H9 (cell line): ENCODE measurements around the gene OSBPL1A. TPM values are rescaled to one million over a fixed set of nuclear protein-coding genes. Genes with fewer than 3 reads are reported as not detected.

ENCODE experiments used
- DNase-seq: peaks from one replicate; pipeline ENCODE4 v3.0.0-alpha.2; 2017
- H2AFZ ChIP-seq: one replicate; pipeline ENCODE4 v1.6.1; 2013; ENCODE audit warnings: mild to moderate bottlenecking, low read length, control low read depth, moderate library complexity
- H2AK5ac ChIP-seq: 2 replicates; pipeline ENCODE4 v1.6.1; 2013; ENCODE audit warnings: low read length, control low read depth, mixed read lengths; ENCODE audit not compliant: insufficient read length
- H2BK120ac ChIP-seq: one replicate; pipeline ENCODE4 v1.6.1; 2013; ENCODE audit warnings: low read depth, mild to moderate bottlenecking, low read length, control low read depth, inconsistent platforms; ENCODE audit not compliant: poor library complexity, severe bottlenecking
- H2BK12ac ChIP-seq: 2 replicates; pipeline ENCODE4 v1.6.1; 2013; ENCODE audit warnings: low read length, control low read depth, mixed read lengths, low read depth; ENCODE audit not compliant: insufficient read length
- H2BK15ac ChIP-seq: 2 replicates; pipeline ENCODE4 v1.6.1; 2013; ENCODE audit warnings: low read depth, low read length, control low read depth
- H2BK20ac ChIP-seq: one replicate; pipeline ENCODE4 v1.6.1; 2013; ENCODE audit warnings: low read depth, mild to moderate bottlenecking, low read length, control low read depth, inconsistent platforms; ENCODE audit not compliant: poor library complexity, severe bottlenecking
- H2BK5ac ChIP-seq: 2 replicates; pipeline ENCODE4 v1.6.1; 2013; ENCODE audit warnings: low read length, control low read depth, mixed read lengths; ENCODE audit not compliant: insufficient read length
- H3K14ac ChIP-seq: 2 replicates; pipeline ENCODE4 v1.6.1; 2013; ENCODE audit warnings: low read length, control low read depth; ENCODE audit not compliant: insufficient read depth
- H3K18ac ChIP-seq: 2 replicates; pipeline ENCODE4 v1.6.1; 2013; ENCODE audit warnings: low read depth, mild to moderate bottlenecking, mixed read lengths, low read length, control low read depth; ENCODE audit not compliant: insufficient read length
- H3K23ac ChIP-seq: 2 replicates; pipeline ENCODE4 v1.6.1; 2013; ENCODE audit warnings: low read length, control low read depth, mixed read lengths, low read depth; ENCODE audit not compliant: insufficient read length
- H3K23me2 ChIP-seq: 2 replicates; pipeline ENCODE4 v1.6.1; 2013; ENCODE audit warnings: low read depth, mild to moderate bottlenecking, mixed read lengths, low read length, control low read depth; ENCODE audit not compliant: insufficient read length, poor library complexity, severe bottlenecking
- H3K27ac ChIP-seq: 2 replicates; pipeline ENCODE4 v1.5.1; 2013; ENCODE audit warnings: low read length, control low read depth, mixed read lengths, low read depth; ENCODE audit not compliant: insufficient read length
- H3K27me3 ChIP-seq: 2 replicates; pipeline ENCODE4 v1.6.1; 2013; ENCODE audit warnings: low read length, control low read depth, inconsistent platforms; ENCODE audit not compliant: insufficient read depth
- H3K4ac ChIP-seq: 2 replicates; pipeline ENCODE4 v1.6.1; 2013; ENCODE audit warnings: low read depth, mild to moderate bottlenecking, control low read depth, inconsistent platforms, low read length, moderate library complexity
- H3K4me1 ChIP-seq: 2 replicates; pipeline ENCODE4 v1.6.1; 2013; ENCODE audit warnings: low read length, control low read depth, inconsistent platforms; ENCODE audit not compliant: insufficient read depth
- H3K4me2 ChIP-seq: 2 replicates; pipeline ENCODE4 v1.6.1; 2013; ENCODE audit warnings: low read length, control low read depth, mixed read lengths; ENCODE audit not compliant: insufficient read length, insufficient read depth
- H3K56ac ChIP-seq: 2 replicates; pipeline ENCODE4 v1.6.1; 2013; ENCODE audit warnings: low read depth, mild to moderate bottlenecking, mixed read lengths, low read length, control low read depth; ENCODE audit not compliant: insufficient read length
- H3K79me1 ChIP-seq: 2 replicates; pipeline ENCODE4 v1.6.1; 2013; ENCODE audit warnings: low read depth, mild to moderate bottlenecking, moderate library complexity, low read length, control low read depth, inconsistent platforms; ENCODE audit not compliant: insufficient read depth, poor library complexity, severe bottlenecking
- H3K79me2 ChIP-seq: 2 replicates; pipeline ENCODE4 v1.6.1; 2013; ENCODE audit warnings: low read length, control low read depth, inconsistent platforms; ENCODE audit not compliant: insufficient read depth
- H3K9ac ChIP-seq: 2 replicates; pipeline ENCODE4 v1.6.1; 2013; ENCODE audit warnings: low read length, control low read depth, mixed read lengths; ENCODE audit not compliant: insufficient read length; ENCODE audit errors: extremely low read depth
- H3K9me3 ChIP-seq: one replicate; pipeline ENCODE4 v1.6.1; 2013; ENCODE audit warnings: low read depth, low read length, inconsistent platforms; ENCODE audit not compliant: control insufficient read depth
- H3T11ph ChIP-seq: one replicate; pipeline ENCODE4 v1.6.1; 2013; ENCODE audit warnings: mild to moderate bottlenecking, low read length, control low read depth, inconsistent platforms
- H4K20me1 ChIP-seq: one replicate; pipeline ENCODE4 v1.6.1; 2013; ENCODE audit not compliant: control insufficient read depth, insufficient read length, insufficient read depth
- H4K5ac ChIP-seq: 2 replicates; pipeline ENCODE4 v1.6.1; 2013; ENCODE audit warnings: low read depth, mild to moderate bottlenecking, mixed read lengths, low read length, control low read depth; ENCODE audit not compliant: insufficient read length
- H4K8ac ChIP-seq: replicated peaks from 2 replicates; pipeline ENCODE4 v1.6.1; 2013; ENCODE audit warnings: low read length, control low read depth, mixed read lengths, low read depth; ENCODE audit not compliant: insufficient read length
- H4K91ac ChIP-seq: 2 replicates; pipeline ENCODE4 v1.6.1; 2013; ENCODE audit warnings: low read depth, mild to moderate bottlenecking, moderate library complexity, mixed read lengths, low read length, control low read depth; ENCODE audit not compliant: insufficient read length
- H3K27ac Mint-ChIP-seq, 3 experiments: 2 replicates in 2 of 3; 3 replicates in 1 of 3; pipeline ENCODE4 v1.8.0; 2020 to 2021; ENCODE audit warnings: mixed read lengths in 3 of 3, mild to moderate bottlenecking in 1 of 3, moderate library complexity in 1 of 3
- H3K27me3 Mint-ChIP-seq: 2 replicates; pipeline ENCODE4 v1.8.0; 2021; ENCODE audit warnings: low read depth, mild to moderate bottlenecking, moderate library complexity, mixed read lengths
- H3K36me3 Mint-ChIP-seq, 3 experiments: 2 replicates in 2 of 3; 3 replicates in 1 of 3; pipeline ENCODE4 v1.8.0; 2020 to 2021; ENCODE audit warnings: low read depth in 3 of 3, mixed read lengths in 3 of 3; ENCODE audit not compliant: insufficient read depth in 1 of 3
- H3K4me1 Mint-ChIP-seq, 2 experiments: 2 replicates each; pipeline ENCODE4 v1.8.0; 2020; ENCODE audit warnings: mixed read lengths in 2 of 2
- H3K4me3 Mint-ChIP-seq, 2 experiments: 2 replicates in 1 of 2; 3 replicates in 1 of 2; pipeline ENCODE4 v1.8.0; 2020 to 2021; ENCODE audit warnings: mild to moderate bottlenecking in 2 of 2, mixed read lengths in 2 of 2, moderate library complexity in 1 of 2
- H3K9me3 Mint-ChIP-seq, 2 experiments: 2 replicates in 1 of 2; 3 replicates in 1 of 2; pipeline ENCODE4 v1.8.0; 2020; ENCODE audit warnings: mild to moderate bottlenecking in 2 of 2, mixed read lengths in 2 of 2, moderate library complexity in 1 of 2
- WGBS: extraction: QIAGEN DNeasy Blood & Tissue Kit; methylation state at CpG from one replicate; pipeline ENCODE4 v1.1.7; 2013; ENCODE audit warnings: missing lambda C conversion rate, low lambda C conversion rate, mixed read lengths; ENCODE audit not compliant: insufficient read length; ENCODE audit errors: extremely low coverage; 5-methylcytosine and 5-hydroxymethylcytosine counted together
- total RNA-seq: library from RNA; stranded (reverse); gene quantifications from 2 replicates; pipeline ENCODE4 v1.2.1, GENCODE V29; 2021
- TF ChIP-seq, protein P1 (sequence below): fragments of 200-600 bp; sonication (generic); conservative IDR thresholded peaks from 3 replicates; pipeline ENCODE4 v1.8.0; 2021; ENCODE audit warnings: antibody characterized with exemption, mild to moderate bottlenecking

OSBPL1A gene
- total RNA-seq, 1 experiment from 2014 or later = 33.9 TPM

DNA sequence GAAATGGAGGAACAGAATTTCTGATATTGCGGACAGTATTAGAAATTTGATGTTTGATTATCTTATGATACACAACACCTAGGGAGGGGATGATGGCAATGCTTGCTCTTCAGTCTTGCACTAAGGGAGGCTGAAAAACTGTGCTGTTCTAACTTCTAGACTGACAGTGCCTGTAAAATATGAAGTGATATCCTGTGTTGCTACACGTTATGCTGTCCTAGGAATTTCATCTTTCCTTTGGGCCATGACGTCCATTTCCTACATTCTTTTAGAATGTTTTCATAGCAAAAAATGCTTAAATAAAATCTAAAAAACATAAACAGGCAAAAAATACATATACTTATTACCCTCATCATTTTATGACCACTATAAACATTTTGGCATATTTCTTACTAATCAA lies 55.3 kb downstream of the OSBPL1A start:
- no CpG with 5 or more reads among the region's 3 CpGs for WGBS
- no peak overlapping the region for H3K14ac ChIP-seq
- no peak overlapping the region for H3T11ph ChIP-seq
- no peak overlapping the region for H3K4me2 ChIP-seq
- no peak overlapping the region for H2AFZ ChIP-seq
- no peak overlapping the region for H2BK20ac ChIP-seq
- H3K9me3 ChIP-seq = no peaks in the 10 kb centered on the region
- H2BK15ac ChIP-seq = no peak overlapping the region
- H3K79me2 ChIP-seq = no peaks in the 10 kb centered on the region
- no peak overlapping the region for H4K91ac ChIP-seq
- no peak overlapping the region for H4K8ac ChIP-seq
- H2BK5ac ChIP-seq = no peak overlapping the region
- no peak overlapping the region for H3K9ac ChIP-seq
- H3K23me2 ChIP-seq = no peaks in the 10 kb centered on the region
- Mint-ChIP-seq H3K36me3 (no peaks in the 10 kb centered on the region), H3K4me1 (no peaks in the 10 kb centered on the region), H3K4me3 (no peak overlapping the region), H3K27ac (no peak overlapping the region), H3K27me3 (no peaks in the 10 kb centered on the region), H3K9me3 (no peaks in the 10 kb centered on the region)
- H2BK12ac ChIP-seq = no peak overlapping the region
- H2BK120ac ChIP-seq = no peak overlapping the region
- H3K18ac ChIP-seq = no peak overlapping the region
- TF ChIP-seq, protein P1, sequence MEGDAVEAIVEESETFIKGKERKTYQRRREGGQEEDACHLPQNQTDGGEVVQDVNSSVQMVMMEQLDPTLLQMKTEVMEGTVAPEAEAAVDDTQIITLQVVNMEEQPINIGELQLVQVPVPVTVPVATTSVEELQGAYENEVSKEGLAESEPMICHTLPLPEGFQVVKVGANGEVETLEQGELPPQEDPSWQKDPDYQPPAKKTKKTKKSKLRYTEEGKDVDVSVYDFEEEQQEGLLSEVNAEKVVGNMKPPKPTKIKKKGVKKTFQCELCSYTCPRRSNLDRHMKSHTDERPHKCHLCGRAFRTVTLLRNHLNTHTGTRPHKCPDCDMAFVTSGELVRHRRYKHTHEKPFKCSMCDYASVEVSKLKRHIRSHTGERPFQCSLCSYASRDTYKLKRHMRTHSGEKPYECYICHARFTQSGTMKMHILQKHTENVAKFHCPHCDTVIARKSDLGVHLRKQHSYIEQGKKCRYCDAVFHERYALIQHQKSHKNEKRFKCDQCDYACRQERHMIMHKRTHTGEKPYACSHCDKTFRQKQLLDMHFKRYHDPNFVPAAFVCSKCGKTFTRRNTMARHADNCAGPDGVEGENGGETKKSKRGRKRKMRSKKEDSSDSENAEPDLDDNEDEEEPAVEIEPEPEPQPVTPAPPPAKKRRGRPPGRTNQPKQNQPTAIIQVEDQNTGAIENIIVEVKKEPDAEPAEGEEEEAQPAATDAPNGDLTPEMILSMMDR = no peak
- no peaks in the 10 kb centered on the region for H3K4me1 ChIP-seq
- H3K79me1 ChIP-seq = no peaks in the 10 kb centered on the region
- no peak overlapping the region for H3K56ac ChIP-seq
- H3K27me3 ChIP-seq = no peaks in the 10 kb centered on the region
- H4K20me1 ChIP-seq = no peaks in the 10 kb centered on the region
- DNase-seq = no peak
- H3K27ac ChIP-seq = no peak overlapping the region
- H3K23ac ChIP-seq = no peak overlapping the region
- no peak overlapping the region for H3K4ac ChIP-seq
- no peak overlapping the region for H4K5ac ChIP-seq
- no peak overlapping the region for H2AK5ac ChIP-seq
